ENCODE measurements around the gene RDH14.

RDH14 gene, protein sequence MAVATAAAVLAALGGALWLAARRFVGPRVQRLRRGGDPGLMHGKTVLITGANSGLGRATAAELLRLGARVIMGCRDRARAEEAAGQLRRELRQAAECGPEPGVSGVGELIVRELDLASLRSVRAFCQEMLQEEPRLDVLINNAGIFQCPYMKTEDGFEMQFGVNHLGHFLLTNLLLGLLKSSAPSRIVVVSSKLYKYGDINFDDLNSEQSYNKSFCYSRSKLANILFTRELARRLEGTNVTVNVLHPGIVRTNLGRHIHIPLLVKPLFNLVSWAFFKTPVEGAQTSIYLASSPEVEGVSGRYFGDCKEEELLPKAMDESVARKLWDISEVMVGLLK

DNA sequence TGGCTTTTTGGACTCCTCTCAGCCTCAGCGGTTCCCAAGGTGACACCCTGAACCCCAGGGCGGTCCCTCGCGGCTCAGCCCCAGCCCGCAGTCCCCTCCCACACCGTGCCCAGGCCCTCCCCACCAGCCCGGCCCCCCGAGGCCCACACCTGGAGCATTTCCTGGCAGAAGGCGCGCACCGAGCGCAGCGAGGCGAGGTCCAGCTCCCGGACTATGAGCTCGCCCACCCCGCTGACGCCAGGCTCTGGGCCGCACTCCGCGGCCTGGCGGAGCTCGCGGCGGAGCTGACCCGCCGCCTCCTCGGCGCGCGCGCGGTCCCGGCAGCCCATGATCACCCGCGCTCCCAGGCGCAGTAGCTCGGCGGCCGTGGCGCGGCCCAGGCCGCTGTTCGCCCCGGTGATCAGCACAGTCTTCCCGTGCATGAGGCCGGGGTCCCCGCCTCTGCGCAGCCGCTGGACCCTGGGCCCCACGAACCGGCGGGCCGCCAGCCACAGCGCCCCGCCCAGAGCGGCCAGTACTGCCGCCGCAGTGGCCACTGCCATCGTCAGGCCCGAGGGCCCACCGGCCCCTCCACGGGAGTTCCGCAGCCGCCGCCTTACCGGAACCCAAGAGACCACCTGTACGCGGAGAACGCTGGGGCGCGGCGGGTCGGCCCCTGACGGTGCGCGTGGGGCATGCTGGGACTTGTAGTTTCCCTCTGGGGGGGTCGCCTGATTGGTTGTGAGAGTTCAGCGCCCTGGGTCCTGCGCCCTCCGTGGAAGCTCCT, at the start of gene RDH14:
RDH14 (minus strand) TSS at position 623 of the 766 bp plus-strand sequence; CDS start at position 542, 81 bp downstream.
- peak; percentile 98 for DNase-seq (ENCODE audit: low spot score)

DNA sequence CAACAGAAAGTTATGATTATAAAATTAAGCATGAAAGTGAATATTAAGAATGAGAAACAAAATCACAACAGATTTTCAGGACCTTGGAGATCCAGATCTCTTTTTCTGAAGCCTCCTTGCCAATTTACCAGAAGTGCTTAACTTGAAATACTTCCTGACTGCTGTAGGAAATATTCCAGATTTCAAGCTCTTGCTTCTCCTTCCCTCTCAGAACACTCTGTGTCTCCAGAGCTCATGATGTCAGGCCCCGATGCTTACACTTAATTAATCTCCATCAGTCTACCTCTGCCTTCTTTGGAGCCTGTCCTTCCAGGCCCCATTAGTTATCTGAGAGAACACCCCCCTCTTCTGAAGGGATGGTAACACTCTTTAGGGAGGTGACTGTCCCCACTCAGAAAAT, 49.6 kb upstream of the RDH14 start:
- DNase-seq (ENCODE audit: low spot score) = no peak

DNA sequence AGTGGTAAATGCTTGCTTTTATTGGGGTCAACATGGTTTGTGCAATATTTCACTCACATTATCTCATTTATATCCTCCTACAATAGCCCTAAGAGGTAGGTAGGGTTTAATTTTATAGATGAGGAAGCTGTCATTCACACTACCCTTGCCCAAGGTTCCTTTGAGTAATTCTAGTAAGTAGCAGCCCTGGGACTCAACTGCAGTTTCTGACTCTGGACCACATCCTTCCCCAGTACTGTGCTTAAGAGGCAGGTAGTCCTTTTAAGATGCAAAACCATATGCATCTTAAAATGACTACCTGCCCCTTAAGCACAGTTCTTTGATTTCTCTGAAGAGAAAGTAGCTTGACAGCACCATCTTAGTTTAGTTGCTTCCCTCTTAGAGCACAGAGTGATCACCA, 44.7 kb upstream of the RDH14 start:
- no peak for DNase-seq (ENCODE audit: low spot score)

DNA sequence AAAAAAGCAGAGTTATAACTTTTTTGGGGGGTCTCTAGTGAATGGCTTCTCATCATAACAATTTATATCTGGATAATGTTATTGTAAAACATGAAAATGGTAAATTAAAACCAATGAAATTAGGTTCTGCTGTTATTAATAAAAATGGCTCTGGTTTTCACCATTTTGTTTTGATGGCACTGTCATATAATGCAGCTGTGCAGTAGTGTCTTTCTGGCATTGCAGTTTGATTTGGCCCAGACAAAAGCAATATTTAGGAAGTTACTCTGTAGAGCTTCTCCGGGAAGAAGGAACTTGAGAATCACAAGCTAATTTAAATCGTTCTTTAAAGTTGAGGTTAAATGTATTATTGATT, 44.1 kb upstream of the RDH14 start:
- no peak for DNase-seq (ENCODE audit: low spot score)

DNA sequence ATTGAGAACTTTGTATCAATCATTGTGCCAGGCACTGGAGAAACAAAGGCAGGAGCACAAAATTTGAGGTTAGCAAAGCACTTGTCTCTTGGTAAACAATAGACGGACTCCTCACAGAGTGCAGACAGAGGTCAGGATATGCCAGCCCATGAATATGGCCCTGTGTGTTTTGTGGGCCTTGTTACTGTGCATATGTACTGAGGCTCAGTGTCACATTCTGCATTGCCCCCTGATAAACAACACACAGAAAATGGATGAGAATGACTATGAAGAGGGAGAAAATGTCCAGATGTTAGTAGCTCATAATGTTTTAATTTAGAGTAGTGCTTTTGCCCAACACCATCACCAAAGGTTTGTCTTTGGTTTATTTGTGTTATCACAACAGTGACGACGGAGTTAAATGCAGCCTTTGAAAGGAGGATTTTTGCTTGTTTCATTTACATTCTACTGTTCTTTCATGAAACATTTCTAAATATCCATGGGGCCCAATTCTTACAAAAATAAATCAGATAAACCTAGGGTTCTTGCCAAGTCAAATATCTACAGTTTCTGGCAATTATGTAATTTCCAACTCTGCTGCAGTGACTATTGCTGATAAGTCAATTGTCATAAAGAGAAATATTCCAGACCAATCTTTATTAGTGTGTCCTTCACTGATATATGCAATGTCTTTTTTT, 43.5 kb upstream of the RDH14 start:
- DNase-seq (ENCODE audit: low spot score) = no peak

DNA sequence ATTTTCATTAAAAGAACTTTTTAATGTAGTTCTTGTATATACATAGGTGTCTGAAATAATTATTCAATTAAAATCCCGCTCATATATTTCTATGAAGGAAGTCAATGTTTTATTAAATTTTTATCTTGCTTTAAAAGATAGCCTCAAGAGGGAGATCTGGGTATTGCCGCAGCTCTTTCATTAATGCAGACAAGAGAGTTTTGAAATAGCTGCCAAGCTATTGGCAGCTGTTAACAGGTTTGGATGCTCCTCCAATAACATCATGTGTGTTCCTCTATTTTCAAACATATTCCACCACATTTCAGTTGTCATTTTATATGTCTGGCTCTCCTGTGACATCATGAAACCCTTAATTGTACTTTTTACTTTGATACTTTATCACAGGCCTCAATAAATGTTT, 41.8 kb upstream of the RDH14 start:
- no peak for DNase-seq (ENCODE audit: low spot score)

DNA sequence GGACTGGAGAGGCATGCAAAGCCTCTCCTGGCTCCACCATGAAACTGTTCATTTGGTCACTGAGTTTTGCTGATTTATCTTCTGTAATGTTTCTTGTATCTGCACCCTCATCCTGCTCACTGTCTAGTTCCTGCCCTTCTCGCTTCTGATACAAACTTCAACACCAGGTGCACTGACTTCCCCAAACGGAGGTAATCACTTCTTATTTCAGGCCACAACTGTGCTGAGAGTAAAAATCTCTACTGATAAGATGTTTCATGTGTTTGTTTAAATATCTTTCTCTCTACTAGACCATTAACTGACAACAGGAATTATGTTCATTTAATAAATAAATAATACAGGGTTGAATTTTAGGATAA, 39.8 kb upstream of the RDH14 start:
- DNase-seq (ENCODE audit: low spot score) = no peak

DNA sequence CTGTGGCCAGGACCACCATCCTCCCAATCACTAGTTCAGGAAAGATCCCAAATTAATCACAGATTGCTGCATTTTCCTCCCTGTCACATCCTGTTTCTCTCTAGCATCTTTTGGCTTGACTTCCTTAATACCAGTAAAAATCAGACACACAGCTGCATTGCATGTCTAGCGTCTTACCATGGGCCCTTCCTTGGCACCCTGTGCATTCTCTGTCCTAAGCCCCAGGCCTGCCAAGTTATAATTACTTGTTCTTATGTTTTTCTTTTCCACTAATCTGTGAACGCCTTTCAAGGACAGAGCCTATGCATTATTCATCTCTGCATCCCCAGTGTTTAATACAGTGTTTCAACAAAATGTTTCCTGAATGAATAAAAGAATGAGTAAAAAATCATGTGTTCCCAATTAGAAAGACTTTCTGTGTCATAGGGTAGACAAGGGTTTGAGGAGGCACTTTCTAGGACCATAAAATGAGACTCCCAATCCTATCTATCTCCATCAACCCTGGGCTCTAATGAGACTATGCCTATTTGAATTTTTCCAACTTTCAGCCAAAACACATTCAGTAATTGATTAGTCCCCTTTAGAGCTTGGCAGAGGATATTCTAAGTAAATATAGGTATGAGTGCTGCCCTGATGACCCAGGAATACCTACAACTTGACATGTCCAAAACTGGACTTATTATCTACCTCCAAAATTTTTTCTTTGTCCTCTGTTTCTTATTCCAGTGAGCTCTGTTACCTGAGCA, 39.2 kb upstream of the RDH14 start:
- no peak for DNase-seq (ENCODE audit: low spot score)

DNA sequence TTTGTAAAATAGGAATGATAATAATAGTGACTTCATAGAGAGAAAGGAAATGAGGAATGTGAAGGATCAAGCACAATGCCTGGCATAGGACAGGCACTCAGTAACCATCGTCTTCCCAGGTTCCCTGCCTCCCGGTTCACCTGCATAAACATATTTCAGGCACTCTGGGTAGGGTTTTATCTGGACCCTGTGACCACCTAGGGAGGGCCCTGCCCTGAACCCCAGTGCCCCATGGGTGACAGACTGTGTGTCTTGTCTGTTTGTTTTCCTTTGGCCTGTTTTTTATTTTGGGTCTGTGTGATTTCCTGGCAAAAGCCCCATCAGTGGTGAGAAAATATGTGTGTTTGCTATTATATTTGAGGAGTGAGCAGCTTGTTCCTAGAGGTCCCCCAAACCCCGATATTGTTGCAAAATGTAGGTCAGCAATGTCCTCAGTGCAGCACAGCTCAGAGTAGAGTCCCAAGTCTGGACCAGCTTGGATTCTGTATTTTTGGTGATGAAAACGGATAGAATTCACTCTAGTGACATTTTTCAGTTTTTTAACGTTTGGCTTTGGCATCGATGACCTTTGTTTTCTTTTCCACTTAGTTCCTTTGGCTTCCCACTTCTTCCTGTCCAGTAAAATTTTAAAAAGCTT, 38.5 kb upstream of the RDH14 start:
- DNase-seq (ENCODE audit: low spot score) = no peak

DNA sequence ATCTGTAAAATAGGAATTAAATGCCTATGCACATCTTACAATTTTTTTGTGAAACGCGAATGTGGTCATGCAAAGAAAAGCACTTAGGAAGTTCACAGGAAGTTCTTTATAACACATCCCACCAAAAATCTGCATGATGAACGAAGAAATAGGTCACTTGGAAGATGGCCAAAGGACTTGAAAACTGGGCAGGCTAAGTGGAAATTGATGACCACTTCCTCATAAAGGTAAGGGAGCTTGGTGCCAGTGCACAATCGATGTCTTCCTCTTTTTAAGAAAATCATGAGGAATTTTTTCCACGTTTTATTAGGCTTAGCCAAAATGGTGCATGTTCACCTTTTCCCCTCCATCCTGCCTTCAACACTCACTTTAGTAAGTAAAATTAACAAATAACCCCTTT, 37.2 kb upstream of the RDH14 start:
- DNase-seq (ENCODE audit: low spot score) = no peak

DNA sequence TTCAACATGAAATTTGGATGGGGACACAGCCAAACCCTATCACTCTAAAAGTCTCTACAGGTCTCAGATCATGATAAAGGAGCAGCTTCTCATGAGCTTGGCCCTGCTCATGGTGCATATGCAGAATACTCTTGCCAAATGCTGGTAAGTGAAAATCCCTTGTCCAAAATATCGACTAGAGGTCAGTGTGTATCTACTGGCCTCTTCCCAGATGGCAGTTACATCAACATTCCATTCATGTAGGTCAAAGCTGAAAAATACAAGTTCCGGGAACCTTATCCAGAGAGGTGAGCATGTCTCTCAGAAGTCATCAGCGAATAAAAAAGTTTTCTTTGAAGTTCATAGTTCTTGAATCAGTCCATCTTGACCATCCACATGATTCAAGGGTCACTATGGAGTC, 36.5 kb upstream of the RDH14 start:
- DNase-seq (ENCODE audit: low spot score) = no peak

DNA sequence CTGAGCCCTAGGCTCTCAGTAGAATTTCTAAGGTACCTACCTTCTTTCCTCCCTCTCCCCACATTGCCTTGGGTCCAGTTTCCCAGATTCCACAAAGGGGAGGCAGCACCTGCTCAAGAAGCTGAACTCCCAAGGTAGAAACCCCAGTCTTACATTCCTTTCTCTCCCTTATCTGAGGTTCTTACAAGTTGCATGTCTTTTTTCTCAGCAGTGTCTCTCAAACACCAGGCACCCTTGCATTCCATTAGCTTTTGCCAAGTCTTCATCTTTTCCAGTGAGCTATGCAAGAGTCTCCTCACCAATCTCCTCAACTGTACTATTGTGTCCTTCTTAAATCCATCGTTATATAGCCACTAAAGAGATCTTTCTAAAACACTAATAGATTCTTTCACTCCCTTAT, 33.0 kb upstream of the RDH14 start:
- DNase-seq (ENCODE audit: low spot score) = no peak

DNA sequence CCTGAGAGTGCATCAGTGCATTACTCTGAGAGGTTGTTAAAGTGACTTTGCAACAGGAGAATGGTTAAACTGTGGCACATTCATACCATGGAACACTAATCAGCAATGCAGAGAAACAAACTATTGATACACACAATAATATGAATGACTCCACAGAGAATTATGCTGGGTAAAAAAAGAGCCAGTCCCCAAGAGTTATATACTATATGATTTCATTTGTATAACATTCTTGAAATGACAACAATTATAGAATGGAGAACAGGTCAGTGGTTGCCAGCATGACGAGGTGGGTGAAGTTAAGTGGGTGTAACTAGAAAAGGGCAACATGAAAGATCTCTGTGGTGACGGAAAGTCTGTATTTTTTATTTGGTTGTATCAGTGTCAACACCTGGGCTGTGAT, 31.9 kb upstream of the RDH14 start:
- no peak for DNase-seq (ENCODE audit: low spot score)

DNA sequence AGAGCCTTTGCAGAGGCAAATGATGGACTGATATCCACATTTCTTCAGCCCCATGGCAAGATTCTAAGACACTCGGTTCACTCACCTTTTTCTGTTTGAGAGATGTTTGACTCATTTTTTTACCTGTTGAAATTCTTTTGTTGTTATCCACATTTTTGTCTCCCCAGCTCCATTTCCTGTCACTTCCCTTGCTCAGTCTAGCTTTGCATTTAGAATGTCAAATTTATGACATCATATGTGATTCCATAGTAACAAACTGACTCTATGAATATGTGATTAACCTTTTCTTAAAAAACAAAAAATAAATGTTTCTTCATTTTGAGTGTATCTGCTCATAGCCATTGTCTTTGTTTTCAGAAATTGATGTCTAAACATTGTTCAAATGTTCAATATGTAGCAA, 28.9 kb upstream of the RDH14 start, which contains the start of gene NT5C1B:
NT5C1B (minus strand) TSS at position 216 of the 400 bp plus-strand sequence; CDS start at position 115, 101 bp downstream.
- no peak for DNase-seq (ENCODE audit: low spot score)

DNA sequence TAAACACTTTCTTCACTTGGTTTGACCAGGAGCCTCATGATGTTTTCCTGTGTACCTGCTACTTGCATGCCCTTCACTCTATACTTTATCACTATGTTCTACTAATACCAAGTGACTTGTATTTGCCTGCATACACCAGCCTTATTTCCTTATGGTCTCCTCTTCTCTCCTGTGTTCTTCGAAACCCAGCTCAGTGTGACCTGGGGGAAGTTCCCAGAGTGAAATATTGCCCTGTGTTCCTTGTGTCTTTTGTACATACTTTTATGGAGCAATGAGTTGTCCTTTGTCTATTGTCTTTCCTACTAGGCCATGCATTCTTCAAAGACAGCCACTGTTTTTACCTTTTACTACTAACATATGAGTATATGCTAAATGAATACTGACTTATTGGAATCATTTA, 28.3 kb upstream of the RDH14 start:
- no peak for DNase-seq (ENCODE audit: low spot score)

DNA sequence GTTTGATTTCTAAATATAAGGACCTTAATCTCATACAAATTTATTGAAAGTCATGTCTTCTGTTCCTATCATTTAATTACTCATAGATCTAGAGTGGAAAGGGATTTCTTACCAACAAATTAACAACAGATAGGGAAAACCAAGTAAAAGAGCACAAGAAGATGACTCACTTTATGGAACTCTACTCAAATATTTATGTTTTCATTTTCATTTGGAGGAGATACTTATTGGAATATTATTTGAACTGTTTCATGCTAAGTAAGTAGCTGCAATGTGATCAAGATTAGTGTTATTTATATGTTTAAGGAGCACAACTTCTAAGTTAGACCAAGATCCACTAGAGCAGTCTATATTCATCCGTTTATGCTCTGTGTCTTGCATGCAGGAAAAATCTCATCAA, 27.6 kb upstream of the RDH14 start:
- DNase-seq (ENCODE audit: low spot score) = no peak

DNA sequence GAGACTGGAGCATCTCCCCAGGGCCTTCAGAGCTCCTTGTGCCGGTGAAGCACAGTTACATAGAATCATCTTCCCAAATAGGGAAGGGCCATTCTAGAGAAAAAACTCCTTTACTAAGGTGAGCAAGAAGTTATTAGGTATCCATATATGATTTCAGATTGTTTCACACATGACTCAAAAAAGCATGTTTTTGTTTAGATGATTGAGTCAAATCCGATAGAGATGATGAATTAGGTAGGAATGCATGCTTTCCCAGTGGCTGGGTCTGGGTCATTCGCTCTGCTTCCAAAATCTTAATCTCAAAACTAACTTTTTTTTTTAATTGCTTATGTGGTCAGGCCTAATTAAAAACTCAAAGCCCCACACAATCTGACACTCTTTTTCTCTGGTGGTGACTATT, 25.1 kb upstream of the RDH14 start:
- DNase-seq (ENCODE audit: low spot score) = no peak

DNA sequence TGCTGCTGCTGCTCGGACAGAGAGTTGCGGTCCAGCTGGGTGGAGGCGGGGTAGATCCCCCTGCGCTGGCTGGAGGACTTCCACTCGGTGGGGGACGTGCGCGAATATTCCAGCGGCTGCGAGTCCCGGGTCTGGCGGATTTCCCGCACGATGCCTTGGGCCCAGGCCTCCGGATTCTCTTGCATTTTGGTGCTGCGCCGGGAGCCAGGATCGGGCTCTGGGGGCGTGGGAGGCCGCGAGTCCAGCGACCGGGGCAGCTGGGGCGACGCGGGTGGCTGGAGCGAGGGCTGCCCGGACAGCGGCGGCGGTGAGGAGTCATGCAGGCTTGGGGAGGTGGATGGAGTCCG, 24.1 kb upstream of the RDH14 start:
- no peak for DNase-seq (ENCODE audit: low spot score)

DNA sequence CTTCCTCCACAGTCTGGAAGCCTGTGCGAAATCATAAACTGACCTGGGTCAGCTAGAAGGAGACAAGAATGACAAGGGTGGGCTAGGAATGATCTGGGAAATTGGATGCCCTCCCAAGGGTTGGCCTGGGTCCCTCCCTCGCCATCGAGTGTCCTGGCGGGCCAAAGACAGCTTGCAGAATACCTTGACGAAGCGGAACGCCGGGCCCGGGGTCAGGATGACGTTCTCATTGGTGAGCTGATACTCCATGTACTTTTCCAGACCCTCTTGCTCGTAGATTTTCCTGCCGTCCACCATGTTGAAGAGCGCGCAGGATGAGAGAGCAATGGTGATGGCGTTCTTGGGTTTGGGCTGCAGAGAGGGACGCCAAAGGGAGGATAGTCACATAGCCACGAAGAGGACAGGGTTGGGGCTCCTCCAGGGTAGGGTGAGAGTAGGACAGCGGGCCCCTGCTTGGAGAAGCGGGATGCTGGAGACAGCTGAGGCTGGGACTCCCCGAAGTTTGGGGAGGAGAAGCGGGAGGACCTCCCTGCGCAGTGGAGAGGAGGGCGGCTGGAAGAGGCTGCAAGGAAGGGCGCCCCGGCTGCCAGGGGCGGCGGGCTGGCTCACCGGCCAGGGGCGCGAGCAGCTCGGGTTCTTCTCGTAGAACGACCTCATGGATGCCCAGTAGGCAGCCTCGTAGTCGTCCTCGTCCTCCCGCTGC, 23.6 kb upstream of the RDH14 start:
- no peak for DNase-seq (ENCODE audit: low spot score)

DNA sequence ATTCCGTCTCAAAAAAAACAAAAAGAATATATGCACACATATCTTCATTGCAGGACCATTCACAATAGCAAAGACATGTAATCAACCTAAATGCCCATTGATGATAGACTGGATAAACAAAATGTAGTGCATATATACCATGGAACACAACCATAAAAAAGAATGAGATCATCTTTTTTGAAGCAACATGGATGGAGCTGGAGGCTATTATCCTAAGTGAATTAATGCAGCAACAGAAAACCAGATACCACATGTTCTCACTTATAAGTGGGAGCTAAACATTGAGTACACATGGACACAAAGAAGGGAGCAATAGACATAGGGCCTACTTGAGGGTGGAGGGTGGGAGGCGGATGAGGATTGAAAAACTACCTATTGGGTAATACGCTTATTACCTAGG, 20.2 kb upstream of the RDH14 start:
- no peak for DNase-seq (ENCODE audit: low spot score)

DNA sequence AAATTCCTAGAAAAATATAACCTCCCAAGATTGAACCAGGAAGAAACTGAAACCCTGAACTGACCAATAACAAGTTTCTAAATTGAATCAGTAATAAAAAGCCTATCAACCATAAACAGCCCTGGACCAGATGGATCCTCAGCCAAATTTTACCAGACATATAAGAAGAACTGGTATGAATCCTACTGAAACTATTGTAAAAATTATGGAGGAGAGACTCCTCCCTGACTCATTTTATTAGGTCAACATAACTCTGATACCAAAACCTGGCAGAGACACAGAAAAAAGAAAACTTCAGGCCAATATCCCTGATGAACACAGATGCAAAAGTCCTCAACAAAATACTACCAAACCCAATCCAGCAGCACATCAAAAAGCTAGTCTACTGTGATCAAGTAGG, 17.6 kb upstream of the RDH14 start:
- DNase-seq (ENCODE audit: low spot score) = no peak
